Keratinocyte (primary cell): Measurements from ENCODE around the gene UFD1.

Experiments used
- EZH2 ChIP-seq: IDR thresholded peaks from one replicate; pipeline ENCODE4 v1.6.1; 2012; ENCODE audit warnings: inconsistent platforms, mild to moderate bottlenecking, low read length, moderate library complexity
- TF ChIP-seq, protein P1 (sequence below), 3 experiments: IDR thresholded peaks in 1 of 3; conservative IDR thresholded peaks in 1 of 3; optimal IDR thresholded peaks in 1 of 3; 2 replicates in 2 of 3; 3 replicates in 1 of 3; pipeline versions ENCODE3 to v1.5.1; 2011; ENCODE audit warnings: low read length in 3 of 3, mild to moderate bottlenecking in 3 of 3, moderate library complexity in 2 of 3, control low read depth in 1 of 3, inconsistent platforms in 1 of 3; ENCODE audit not compliant: insufficient read depth in 2 of 3; ENCODE audit errors: extremely low read depth in 1 of 3

- TF ChIP-seq, protein P1, sequence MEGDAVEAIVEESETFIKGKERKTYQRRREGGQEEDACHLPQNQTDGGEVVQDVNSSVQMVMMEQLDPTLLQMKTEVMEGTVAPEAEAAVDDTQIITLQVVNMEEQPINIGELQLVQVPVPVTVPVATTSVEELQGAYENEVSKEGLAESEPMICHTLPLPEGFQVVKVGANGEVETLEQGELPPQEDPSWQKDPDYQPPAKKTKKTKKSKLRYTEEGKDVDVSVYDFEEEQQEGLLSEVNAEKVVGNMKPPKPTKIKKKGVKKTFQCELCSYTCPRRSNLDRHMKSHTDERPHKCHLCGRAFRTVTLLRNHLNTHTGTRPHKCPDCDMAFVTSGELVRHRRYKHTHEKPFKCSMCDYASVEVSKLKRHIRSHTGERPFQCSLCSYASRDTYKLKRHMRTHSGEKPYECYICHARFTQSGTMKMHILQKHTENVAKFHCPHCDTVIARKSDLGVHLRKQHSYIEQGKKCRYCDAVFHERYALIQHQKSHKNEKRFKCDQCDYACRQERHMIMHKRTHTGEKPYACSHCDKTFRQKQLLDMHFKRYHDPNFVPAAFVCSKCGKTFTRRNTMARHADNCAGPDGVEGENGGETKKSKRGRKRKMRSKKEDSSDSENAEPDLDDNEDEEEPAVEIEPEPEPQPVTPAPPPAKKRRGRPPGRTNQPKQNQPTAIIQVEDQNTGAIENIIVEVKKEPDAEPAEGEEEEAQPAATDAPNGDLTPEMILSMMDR (optimal IDR thresholded peaks at IDR 0.05 in 1 of 3, IDR thresholded peaks at IDR 0.05 in 1 of 3, conservative IDR thresholded peaks at IDR 0.05 in 1 of 3; ENCODE audit: extremely low read depth in 1 of 3, insufficient read depth in 2 of 3, low read length in 3 of 3): no peak
- no peak for TF ChIP-seq EZH2
Observed at GRCh38 chr22:19440411-19441195, 38.4 kb downstream of the UFD1 start.
